Chondrocyte (in vitro differentiated cells): ENCODE data around the gene SPTSSA. TPM values are rescaled to one million over a fixed set of nuclear protein-coding genes. Genes with fewer than 3 reads are reported as not detected.

ENCODE experiments used
- DNase-seq: peaks from one replicate; pipeline ENCODE4 v3.0.0; 2021; ENCODE audit warnings: mixed read lengths, low spot score
- H3K27ac Mint-ChIP-seq: one replicate; pipeline ENCODE4 v1.8.0; 2021; ENCODE audit warnings: mild to moderate bottlenecking, moderate library complexity, mixed read lengths; ENCODE audit not compliant: unreplicated experiment
- H3K27me3 Mint-ChIP-seq: 2 replicates; pipeline ENCODE4 v1.8.0; 2021; ENCODE audit warnings: low read depth, mixed read lengths
- H3K36me3 Mint-ChIP-seq: 2 replicates; pipeline ENCODE4 v1.8.0; 2021; ENCODE audit warnings: low read depth, mixed read lengths
- H3K4me1 Mint-ChIP-seq: 2 replicates; pipeline ENCODE4 v1.8.0; 2021; ENCODE audit warnings: low read depth, mild to moderate bottlenecking, mixed read lengths
- H3K4me3 Mint-ChIP-seq: one replicate; pipeline ENCODE4 v1.8.0; 2021; ENCODE audit warnings: mild to moderate bottlenecking, moderate library complexity, mixed read lengths; ENCODE audit not compliant: unreplicated experiment
- H3K9me3 Mint-ChIP-seq: 2 replicates; pipeline ENCODE4 v1.8.0; 2021; ENCODE audit warnings: low read depth, mixed read lengths
- CTCF ChIP-seq: fragments of 200-600 bp; sonication (generic); IDR thresholded peaks from 2 replicates; pipeline ENCODE4 v1.5.0; 2021; ENCODE audit warnings: antibody characterized with exemption, mild to moderate bottlenecking, moderate library complexity
- total RNA-seq: library from RNA; stranded (reverse); gene quantifications from 3 replicates; pipeline ENCODE4 v1.2.1, GENCODE V29; 2021

Gene SPTSSA
- total RNA-seq, 1 donor from 2014 or later = 19.1 TPM

DNA sequence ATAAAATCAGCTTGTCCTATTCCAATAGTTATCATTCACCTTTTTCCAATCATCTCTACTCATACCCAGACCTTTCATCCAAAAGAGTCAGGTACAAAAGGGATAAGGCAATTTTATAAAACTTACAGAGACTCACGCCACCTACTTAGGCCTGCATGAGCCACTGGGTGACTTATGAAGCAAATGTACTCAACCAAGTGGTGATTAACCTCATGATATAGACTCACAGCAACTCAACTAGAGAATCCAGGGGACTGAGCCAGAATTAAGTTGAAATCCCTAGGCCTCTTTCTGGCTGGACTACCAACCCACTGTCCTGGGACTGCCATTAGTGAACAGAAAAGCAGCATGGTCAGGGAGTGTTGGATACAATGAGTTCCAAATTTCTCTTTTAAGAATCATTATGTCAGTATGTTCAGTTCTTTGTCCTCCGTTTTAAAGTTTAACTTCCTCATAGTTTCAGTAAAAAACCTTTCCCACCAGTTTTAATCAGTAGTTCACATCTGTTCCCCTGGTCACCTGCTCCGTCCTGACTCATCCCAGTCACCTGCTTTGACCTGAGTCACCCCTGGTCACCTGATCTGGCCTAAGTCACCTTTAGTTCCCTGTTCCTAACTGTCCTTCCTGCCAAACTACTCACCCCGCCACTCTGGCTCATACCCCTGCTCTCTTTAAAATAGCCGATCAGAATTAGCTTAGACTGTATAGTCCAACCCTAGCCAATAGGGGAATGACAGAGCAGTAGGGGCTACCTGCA lies 36.8 kb downstream of the SPTSSA start:
- Mint-ChIP-seq H3K4me1 (no peaks in the 10 kb centered on the region), H3K27ac (no peak overlapping the region), H3K4me3 (no peak overlapping the region), H3K9me3 (peaks cover 8% of the 10 kb centered on the region), H3K36me3 (peaks cover 4% of the 10 kb centered on the region), H3K27me3 (no peaks in the 10 kb centered on the region)
- no peak for TF ChIP-seq CTCF
- no peak for DNase-seq

DNA sequence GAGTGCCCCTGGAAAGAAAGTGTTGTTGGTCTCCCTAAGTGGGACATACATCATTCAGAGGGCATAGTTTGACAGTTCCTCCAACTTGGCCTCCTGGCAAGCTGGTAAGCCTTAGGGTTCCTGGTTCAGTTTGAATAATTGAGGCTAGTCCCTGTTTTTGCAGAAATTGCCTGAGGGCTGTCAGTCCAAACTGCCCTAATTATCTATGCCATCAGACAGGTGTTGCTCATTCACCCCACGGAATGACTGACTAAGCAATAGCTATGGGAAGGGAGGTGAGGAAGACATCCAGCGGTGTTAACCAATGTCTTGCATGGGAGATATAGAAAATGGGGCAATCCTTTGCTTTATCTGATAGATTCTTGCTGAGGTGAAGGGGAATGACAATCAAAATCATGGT lies 37.6 kb downstream of the SPTSSA start:
- H3K36me3 Mint-ChIP-seq = peaks cover 4% of the 10 kb centered on the region
- no peaks in the 10 kb centered on the region for H3K4me1 Mint-ChIP-seq
- no peak overlapping the region for H3K27ac Mint-ChIP-seq
- no peaks in the 10 kb centered on the region for H3K27me3 Mint-ChIP-seq
- H3K9me3 Mint-ChIP-seq = peaks cover 8% of the 10 kb centered on the region
- no peak overlapping the region for H3K4me3 Mint-ChIP-seq
- no peak for TF ChIP-seq CTCF
- no peak for DNase-seq

DNA sequence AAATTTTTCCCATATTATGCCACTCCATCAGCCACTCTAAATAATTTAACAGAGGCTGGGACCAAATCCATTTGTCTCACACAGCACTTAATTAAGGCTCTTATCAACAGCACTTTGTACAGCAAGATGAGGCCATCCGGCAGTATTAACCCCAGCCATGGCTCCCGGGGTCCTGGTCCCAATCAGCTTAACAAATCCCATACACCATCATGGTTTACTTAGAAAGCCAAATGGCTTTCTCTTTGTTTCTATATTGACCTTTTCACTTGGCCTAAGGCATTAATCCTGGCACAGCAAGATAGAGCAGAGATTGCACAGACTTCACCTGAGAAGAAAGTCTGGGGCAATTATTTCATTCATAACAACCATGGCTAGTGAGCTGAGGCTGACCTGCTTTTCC lies 38.6 kb downstream of the SPTSSA start:
- DNase-seq = no peak
- no peak overlapping the region for H3K27ac Mint-ChIP-seq
- peaks cover 4% of the 10 kb centered on the region for H3K36me3 Mint-ChIP-seq
- H3K27me3 Mint-ChIP-seq = no peaks in the 10 kb centered on the region
- H3K9me3 Mint-ChIP-seq = peaks cover 8% of the 10 kb centered on the region
- H3K4me3 Mint-ChIP-seq = no peak overlapping the region
- no peaks in the 10 kb centered on the region for H3K4me1 Mint-ChIP-seq
- no peak for TF ChIP-seq CTCF

- Mint-ChIP-seq H3K27ac (no peak overlapping the region), H3K27me3 (no peaks in the 10 kb centered on the region), H3K9me3 (peaks cover 9% of the 10 kb centered on the region), H3K4me1 (no peaks in the 10 kb centered on the region), H3K36me3 (peaks cover 6% of the 10 kb centered on the region), H3K4me3 (no peak overlapping the region)
- no peak for DNase-seq
- TF ChIP-seq CTCF = no peak
Measured at GRCh38 chr14:34420547-34421150, 41.4 kb downstream of the SPTSSA start.

DNA sequence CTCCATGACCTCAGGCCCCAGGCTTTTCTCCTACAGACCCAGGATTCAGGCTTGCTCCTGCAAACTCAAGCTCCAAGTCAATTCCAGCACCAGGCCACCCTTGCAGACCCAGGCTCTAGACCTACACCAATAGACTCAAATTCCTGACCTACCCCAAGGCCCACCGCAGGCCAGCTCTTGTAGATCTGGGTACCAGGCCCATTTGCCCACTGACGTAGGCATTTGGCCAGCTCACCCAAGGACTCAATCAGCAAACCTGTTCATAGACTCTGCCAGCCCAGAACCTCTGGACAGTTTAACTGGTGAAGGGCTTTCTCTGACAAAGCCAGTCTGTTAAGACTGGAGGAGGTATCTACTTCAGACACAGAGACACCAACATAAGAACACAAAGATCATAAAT lies 52.3 kb downstream of the SPTSSA start:
- H3K27me3 Mint-ChIP-seq = peaks cover 2% of the 10 kb centered on the region
- no peak for DNase-seq
- H3K36me3 Mint-ChIP-seq = peaks cover 5% of the 10 kb centered on the region
- no peak for TF ChIP-seq CTCF
- no peak overlapping the region for H3K4me3 Mint-ChIP-seq
- H3K4me1 Mint-ChIP-seq = no peaks in the 10 kb centered on the region
- no peak overlapping the region for H3K27ac Mint-ChIP-seq
- H3K9me3 Mint-ChIP-seq = peaks cover 9% of the 10 kb centered on the region
